ENCODE measurements around the gene MZF1.
"Not testable (repeated sequence)": the region's sequence is repeated elsewhere in the genome, so short reads cannot be mapped to it uniquely, and the experiment has no call there.

MZF1 gene

DNA sequence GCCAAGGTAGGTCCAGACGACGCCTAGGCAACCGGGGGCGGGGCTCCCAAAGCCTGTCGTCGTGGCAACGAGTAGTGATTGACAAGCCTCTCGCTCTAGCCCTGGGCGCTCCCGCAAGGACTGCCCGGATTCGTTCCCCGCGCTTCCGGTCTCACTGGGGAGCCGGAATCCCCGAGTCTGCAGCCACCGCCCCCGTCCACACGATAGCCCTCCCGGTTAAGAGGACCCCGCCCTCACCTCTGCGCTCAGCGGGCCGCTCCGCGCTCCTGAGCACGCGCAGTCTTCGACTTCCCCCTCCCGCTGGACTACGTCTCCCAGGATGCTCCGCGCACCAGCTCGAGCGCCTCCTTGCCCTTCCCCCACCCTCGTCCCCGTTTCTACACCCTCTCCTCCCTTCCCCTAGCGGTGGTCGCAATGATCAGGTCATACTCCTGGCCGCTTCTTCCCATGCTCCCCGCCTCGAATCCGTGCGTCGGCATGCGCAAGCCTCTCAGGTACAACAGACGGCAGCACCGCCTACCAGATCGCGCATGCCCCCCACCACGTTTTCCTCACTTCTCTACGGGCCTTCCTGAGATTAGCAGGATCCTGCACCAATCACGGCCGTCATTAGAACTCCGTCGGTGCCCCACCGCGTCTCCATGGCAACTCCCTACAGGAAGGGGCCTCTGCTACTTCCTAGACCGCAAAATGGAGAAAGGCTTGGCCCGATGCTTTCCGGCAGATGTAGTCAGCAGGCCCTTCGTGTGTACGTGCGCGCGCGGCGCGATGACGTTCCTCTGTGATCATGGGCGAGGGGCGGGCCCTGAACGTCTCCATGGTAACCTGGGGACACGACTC lies at the start of gene MZF1:
TSS of gene MZF1 (minus strand) at position 518 of the 840 bp plus-strand sequence. CDS start 1,946 bp downstream, outside the sequence.
- peak; percentile 93 for DNase-seq (ENCODE audit: low spot score)

DNA sequence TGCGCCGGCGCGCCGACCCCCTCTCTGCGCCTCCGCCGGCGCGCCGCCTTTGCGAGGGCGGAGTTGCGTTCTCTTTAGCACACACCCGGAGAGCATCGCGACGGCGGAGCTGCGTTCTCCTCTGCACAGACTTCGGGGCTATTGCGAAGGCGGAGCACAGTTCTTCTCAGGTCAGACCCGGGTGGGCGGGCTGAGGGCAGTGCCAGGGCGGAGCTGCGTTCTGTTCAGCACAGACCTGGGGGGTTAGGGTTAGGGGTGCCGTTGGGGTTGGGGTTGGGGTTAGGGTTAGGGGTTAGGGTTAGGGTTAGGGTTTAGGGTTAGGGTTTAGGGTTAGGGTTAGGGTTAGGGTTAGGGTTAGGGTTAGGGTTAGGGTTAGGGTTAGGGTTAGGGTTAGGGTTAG lies 34.1 kb upstream of the MZF1 start:
- not testable (repeated sequence) for DNase-seq (ENCODE audit: low spot score)

DNA sequence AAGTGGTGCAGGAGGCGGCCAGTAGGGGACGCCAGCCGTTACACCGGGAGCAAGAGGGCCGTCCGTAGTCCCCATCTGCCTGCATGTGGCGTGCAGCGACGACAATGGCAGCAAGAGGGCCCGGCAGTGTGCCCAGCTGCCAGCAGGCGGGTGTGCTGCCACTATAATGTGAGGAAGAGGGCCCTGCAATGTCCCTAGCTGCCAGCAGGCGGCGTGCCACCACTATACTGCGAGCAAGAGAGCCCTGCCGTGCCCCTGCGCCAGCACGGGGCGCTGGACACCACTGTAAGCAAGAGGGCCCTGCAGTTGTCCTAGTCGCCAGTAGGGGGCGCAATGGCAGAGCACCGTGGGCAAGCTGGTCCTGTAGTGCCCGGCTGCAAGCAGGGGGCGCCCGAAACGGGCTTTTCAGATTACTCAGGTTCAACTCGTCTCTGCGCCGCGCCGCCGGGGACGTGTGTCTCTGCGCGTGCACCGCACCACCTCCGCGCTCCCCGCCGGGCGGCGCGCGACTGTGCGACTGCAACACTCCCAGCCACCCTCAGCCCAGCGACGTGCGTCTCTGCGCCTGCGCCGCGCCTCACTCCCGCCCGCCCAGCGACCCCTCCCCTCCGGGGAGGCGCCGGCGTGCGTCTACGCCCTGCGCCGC lies 33.2 kb upstream of the MZF1 start:
- DNase-seq (ENCODE audit: low spot score): not testable (repeated sequence)

DNA sequence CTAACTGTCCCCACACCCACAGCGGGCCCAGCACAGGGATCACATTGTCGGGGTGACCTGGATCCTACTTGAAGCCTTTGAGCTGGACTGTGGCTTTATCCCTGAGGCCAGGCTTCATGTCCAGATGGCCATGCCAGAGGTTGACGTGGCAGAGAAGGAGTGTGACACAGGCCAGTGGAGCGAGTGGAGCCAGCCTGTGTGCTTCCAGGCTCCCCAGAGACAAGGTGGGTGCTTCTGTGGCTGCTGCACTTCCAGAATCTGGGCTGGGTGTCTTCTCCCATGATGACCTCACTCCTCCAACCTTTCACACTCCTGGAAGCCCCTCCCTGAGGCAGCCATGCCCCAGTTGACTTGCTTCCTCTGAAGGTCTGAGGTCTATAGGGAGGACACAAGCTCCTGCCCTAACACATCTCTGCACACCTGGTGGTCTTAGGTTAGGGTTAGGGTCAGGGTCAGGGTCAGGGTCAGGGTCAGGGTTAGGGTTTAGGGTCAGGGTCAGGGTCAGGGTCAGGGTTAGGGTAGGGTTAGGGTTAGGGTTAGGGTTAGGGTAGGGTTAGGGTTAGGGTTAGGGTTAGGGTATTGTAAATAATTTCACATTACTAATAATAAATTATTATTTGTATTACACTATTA lies 13.1 kb upstream of the MZF1 start:
- no peak for DNase-seq (ENCODE audit: low spot score)

DNA sequence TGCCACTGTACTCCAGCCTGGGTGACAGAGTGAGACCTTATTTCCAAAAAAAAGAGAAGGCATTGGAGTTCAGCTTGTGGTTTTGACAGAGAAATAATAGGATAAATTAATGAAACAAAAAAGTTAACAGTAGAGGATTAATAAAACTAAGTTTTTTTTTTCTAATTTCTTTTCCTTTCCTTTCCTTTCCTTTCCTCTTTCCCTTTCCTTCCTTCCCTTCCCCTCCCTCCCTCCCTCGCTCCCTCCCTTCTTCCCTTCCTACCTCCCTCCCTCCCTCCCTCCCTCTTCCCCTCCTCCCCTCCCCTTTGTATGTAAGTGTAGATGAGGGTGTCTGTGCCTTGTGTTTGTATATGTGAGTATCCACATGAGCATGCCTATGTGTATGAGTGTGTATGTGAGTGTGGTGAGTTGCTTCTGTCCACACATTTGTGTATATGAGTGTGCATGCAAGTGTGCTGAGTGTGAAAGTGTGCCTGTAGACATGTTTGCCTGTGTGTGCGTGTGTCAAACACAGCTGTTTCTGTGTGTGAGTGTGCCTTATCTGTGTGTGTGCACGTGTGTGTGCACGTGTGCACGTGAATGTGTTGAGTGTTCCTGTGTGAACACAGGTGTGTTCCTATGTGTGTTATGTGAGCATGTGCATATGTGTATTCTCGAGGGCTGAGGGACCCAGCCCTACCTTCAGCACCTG lies 12.5 kb upstream of the MZF1 start:
- no peak for DNase-seq (ENCODE audit: low spot score)

DNA sequence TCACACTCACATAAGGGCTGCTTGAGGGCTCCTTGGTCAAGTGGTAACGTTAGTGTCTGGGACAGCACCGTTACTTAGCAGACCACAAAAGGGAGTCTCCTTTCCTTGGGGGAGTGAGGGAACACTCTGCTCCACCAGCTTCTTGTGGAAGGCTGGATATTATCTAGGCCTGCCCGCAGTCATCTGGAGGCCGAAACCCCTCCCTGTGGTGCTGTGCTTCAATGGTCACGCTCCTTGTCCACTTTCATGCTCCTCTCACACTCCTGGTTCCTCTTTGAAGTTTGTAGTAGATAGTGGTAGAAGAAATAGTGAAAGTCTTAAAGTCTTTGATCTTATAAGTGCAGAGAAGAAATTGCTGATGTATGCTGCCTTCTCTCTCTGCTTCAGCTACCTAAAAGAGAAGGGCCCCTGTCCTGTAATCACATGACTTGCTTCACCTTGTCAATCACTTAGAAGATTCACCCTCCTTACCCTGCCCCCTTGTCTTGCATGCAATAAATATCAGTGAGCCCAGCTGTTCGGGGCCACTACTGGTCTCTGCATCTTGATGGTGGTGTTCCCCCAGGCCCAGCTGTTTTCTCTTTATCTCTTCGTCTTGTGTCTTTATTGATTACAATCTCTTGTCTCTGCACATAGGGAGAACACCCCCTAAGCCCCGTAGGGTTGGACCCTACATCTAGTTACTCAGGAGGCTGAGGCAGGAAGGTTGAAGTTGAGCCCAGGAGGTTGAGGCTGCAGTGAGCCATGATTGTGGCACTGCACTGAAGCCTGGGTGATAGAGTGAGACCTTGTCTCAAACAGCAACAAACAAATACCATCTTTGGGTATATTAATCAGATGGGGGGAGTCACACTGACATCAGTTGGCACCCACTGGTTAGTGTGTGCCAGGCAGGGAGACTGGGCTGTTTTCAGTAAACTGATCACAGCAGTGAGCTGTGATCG lies 11.6 kb upstream of the MZF1 start:
- DNase-seq (ENCODE audit: low spot score): no peak

DNA sequence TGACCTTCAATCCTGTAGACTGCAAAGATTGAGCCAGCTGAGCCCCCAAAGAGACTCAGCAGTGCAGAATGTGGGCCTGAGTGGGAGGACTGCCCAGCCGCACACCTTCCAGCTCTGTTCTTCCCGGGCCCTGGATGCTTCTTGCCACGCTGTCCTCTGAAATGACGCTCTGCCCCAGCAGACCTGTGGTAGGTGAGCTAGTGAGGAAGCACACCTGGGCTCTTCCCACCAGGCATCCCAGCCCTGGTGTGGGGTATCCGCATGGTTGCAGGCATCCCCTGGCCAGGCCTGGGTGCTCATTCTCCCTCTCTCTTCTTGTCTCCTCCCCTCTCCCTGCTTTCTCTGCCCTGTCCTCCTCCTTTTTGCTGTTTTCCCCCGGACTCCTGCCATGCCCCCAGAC lies 9.8 kb upstream of the MZF1 start:
- no peak for DNase-seq (ENCODE audit: low spot score)

DNA sequence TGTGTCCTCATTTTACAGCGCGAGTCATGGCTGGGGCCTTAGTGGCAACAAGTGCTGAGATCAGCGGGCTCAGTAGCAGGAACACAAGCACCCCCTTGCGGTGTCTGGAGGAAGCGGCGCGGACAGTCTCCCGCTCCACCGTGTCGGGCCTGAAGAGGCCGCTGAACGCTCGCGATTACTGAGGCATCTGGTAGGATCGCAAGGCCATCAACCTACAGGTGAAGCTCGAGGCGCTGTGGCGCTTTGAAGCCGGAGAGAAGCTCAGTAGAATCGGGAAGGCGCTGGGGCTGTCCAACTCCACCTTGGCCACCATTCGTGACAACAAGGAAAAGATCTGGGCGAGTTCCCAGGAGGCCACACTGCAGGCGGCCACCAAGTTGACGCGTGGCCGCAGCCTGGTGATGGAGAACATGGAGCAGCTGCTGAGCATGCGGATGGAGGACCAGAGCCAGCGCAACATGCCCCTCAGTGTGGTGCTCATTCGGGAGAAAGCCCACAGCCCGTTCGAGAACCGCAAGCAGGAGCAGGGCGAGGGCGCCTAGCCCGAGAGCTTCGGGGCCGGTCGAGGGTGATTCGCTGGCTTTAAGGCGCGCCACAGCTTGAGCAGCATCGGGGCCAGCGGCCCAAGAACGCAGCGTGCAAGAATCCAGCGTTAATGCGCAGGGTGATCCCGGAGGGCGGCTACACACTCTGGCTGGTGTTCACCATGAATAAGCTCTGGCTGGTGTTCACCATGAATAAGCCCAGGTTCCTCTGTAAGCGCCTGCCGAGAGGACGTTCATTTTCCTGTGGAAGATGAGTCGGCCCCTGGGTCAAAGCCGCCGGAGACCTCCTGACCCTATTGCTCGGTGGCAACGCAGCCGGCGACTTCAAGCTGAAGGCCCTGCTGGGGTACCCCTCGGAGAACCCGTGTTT lies 8.3 kb upstream of the MZF1 start:
- DNase-seq (ENCODE audit: low spot score): peak; percentile 63

DNA sequence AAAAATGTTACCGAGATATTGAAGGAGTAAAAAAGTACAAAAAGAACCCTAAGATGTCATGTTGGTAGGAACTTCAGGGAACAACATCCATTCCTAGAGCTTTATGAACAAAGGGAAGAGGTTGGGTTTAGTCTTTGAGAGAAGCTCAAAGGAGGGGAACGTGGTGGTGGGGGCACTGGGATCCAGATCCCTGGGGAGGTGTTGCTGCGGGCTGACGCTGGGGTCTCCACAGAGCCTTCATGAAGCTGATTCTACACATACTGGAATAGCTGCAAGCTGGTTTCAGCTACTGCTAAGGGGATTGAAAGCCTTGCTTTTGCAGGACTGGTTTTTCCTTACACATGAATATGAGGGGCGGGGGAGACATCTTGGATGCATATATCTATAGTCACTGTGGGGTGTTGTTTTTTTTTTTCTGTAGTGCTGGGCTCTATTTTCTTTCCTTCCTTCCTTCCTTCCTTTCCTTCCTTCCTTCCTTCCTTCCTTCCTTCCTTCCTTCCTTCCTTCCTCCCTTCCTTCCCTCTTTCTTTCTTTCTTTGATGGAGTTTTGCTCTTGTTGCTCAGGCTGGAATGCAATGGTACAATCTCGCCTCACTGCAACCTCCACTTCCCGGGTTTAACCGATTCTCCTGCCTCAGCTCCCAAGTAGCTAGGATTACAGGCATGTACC lies 6.5 kb upstream of the MZF1 start:
- DNase-seq (ENCODE audit: low spot score): no peak

DNA sequence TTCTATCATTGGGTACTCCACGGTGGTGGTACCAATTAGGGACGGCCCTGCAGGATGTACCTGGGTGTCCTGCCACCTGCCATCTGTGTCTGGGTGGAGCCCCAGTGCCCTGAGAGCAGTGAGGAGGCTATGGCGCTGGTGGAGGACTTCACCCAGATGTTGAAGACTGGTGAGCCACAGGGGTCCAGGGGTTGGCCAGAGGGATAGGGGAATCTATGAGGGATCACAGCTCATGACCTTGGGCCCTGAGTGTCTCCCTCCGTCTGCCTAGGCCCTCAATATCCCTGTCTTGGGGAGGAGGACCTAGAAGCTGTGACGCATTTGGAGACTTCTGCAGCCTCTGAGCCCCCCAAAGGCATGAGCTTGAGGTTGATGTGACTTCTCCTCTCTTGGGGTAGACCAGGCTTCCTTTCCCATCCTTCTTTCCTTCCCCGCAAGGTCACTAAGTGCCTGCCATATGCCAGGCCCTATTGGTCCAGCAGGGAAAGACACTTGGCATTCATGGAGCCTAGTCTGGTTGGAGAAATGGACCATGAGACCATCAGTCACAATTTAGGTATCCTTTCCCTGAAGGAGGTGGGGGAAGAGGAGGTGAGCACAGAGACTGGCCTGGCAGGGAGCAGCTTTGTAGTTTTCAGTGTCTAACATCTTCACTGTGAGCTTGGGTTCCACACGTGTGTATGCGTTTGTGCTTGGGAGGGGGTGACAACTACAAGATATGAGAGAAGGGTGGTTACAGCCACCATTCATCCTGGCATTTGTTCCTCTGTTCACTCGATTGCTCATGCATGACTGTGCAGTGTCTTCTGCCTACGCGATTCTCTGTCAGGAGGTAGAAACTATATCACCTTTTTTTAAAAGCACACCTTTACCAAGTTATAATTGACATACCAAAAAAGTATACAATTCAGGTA lies 5.1 kb upstream of the MZF1 start:
- no peak for DNase-seq (ENCODE audit: low spot score)

DNA sequence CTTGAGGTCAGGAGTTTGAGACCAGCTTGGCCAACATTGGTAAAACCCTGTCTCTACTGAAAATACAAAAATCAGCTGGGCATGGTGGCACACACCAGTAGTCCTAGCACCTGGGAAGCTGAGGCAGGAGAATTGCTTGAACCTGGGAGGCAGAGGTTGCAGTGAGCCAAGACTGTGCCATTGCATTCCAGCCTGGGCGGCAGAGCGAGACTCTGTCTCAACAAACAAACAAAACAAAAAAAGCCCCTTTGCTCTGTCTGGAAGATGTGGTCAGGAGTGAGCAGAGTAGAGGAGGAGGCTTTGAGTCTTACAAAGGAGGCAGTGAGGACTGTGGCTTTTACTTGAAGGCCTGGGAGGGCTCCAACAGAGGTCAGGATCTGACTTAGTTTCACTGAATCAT lies 4.4 kb upstream of the MZF1 start:
- not testable (repeated sequence) for DNase-seq (ENCODE audit: low spot score)

DNA sequence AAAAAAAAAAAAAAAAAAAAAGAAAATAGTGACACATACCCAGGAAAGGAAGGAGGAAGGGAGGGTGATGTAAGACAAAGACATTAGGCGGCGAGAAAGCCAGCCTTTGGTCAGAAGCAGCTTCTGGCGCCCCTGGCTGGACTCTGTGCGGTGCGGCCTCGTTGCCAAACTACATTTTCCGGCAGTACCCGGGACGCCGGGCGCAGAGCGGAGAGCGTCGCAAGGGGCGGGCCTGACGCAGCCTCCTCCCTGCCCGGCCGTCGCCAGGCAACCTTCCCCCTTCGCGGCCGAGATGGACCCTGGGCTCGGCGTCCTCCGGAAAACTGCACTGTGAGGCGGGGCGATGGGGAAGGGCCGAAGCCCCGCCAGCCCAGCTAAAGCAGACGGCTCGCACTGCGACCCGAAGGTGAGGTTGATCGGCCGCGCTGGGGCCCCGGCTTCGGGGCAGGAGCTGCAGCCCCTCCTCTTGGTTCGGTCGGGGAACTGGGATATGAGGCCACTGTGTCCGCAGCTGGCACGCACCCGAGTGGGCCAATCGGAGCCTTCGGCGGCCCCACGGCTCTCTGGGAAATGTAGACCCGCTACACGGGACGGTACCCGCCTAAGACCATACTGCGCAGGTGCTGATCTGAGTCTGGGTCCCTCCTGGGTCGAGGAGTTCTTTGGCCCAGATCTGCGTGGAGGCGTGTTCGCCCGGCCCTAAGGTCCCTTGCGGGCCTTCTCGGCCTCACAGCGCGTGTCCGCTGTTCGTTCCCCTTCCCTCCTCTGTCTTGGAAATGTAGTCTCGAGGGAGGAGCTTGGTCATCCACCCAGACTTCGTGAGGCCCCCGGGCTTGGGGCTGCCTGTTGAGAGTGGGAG lies 2.3 kb upstream of the MZF1 start:
- DNase-seq (ENCODE audit: low spot score): peak; percentile 89

DNA sequence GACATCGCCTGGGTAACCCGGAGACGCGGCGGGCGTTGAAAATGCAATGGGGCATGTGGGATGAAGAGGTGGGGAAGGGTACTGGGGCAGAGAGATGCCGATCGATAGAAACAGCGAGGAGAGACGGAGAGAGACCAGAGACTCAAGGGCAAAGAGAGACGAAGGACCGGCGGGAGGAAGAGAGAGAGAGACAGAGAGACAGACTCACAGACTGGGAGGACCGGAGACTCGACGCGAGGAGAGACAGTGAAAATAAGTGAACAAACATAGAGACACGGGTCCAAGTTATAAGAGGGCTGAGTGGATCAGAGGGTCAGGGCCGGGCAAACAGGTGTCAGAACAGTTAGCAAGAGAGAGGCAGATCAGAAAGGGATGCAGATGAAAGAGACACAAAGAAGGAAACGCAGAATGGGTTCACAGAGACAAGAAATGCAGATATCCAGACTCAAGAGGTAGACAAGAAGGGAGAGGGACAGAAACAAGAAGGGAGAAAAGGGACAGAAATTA lies 576 bp upstream of the MZF1 start:
- no peak for DNase-seq (ENCODE audit: low spot score)

DNA sequence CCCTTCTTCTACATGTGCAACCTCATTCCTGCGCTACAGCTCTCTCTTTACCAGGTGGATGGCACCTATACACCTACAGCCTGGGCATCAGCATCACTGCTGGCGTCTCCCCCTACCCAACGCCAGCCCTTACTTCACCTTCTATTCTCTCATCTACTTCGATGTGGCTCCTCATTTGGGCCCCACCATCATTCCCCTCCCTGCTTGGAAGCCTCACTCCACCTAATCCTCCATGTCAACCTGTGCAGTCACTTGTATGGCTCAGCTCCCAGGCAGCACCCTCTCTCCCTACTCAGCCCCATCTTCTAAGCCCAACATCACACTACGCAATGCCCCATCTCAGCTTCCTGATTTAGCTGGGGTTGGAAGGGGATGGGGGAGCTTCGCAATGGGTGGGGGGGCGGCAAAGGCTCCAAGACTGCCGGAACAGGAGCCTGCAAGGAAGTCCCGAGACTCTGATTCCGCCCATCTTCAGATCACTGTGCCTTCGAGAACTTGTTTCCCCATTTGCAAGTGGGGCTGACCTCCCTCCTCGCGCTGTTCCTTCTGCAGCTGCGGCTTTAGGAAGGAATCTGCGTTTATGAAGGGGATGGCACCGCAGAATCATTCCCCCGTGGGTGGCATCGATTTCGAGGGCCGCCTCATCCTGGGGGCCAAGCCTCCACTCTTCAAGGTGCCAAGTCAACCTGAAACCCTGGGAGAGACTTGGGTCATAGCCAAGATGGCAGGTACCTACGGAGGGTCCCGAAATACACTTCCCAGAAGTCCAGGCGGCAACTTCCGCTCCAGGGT lies 913 bp downstream of the MZF1 start:
- DNase-seq (ENCODE audit: low spot score): no peak

DNA sequence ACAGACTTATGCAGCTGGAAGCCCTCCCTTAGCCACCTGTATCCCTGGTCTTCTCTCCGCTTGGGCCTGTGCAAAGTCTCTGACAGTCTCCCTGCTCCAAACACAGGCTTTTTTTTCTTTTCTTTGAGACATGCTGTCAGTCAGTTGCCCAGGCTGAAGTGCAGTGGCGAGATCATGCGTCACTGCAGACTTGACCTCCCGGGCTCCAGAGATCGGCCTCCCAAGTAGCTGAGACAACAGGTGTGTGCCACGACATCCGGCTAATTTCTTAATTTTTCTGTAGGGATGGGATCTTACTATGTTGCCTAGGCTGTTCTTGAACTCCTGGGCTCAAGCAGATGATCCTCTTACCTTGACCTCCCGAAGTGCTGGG lies 1.6 kb downstream of the MZF1 start:
- DNase-seq (ENCODE audit: low spot score): no peak

DNA sequence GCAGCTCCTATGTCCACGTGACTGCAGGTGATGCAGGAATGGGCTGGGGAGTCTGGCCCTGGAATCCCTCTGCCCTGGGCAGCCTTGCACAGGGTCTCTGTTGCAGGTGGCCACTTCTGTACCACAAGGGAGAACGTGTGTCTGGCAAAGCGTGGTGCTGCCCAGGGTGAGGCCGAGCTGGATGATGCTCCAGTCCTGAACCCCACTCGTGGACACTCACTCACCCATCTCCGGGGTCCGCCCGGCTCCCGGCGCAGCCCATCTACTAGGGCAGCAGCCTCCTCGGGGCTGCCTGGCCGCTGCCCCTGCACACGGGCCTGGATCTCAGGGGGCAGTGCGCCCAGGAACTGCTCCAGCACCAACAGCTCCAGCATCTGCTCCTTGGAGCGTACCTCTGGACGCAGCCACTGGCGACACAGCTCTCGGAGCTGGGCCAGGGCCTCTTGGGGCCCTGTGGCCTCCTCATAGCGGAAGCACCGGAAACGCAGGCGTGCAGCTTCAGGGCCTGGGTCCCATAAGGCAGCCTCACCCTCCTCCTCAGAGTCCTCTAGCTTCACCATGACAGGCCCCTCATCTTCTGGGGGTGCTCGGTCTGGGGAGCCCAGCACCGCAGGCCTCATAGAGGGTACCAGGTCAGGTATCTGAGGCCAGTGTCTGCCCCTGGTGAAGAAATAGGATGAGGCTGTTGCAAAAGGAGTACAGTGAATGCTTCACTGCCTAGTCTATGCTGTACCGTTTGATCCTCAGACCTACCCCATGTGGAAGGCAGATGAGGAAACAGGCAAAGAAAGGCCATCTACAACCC lies 2.2 kb downstream of the MZF1 start:
- DNase-seq (ENCODE audit: low spot score): no peak
